Gastroesophageal sphincter (tissue), 4 donors: ENCODE results near the gene SNCG. TPM values are rescaled to one million over a fixed set of nuclear protein-coding genes. Genes with fewer than 3 reads are reported as not detected.

Experiments
- ATAC-seq: fragments of 150-250 bp; one replicate; pipeline ENCODE4 v1.9.1; 2016; ENCODE audit warnings: mild to moderate bottlenecking, moderate library complexity
- H3K27ac ChIP-seq, 4 donors: fragments of 200-600 bp; sonication (generic) in 3 of 4; 1 replicate in 3 of 4; 2 replicates in 1 of 4; pipeline ENCODE4 v1.5.1; 2016 to 2019
- H3K27me3 ChIP-seq: fragments of 200-600 bp; sonication (generic); one replicate; pipeline ENCODE4 v1.5.1; 2019
- H3K36me3 ChIP-seq, 2 donors: fragments of 200-600 bp; sonication (generic); one replicate each; pipeline ENCODE4 v1.5.1; 2019; ENCODE audit warnings: control low read depth in 1 of 2
- H3K4me1 ChIP-seq, 3 donors: fragments of 200-600 bp; sonication (generic); 1 replicate in 2 of 3; 2 replicates in 1 of 3; pipeline ENCODE4 v1.5.1; 2016 to 2019; ENCODE audit warnings: control low read depth in 2 of 3
- H3K4me3 ChIP-seq, 2 donors: fragments of 200-600 bp; sonication (generic); one replicate each; pipeline ENCODE4 v1.5.1; 2019; ENCODE audit warnings: mild to moderate bottlenecking in 1 of 2, moderate library complexity in 1 of 2
- H3K9me3 ChIP-seq, 3 donors: fragments of 200-600 bp; sonication (generic); one replicate each; pipeline ENCODE4 v1.5.1; 2017 to 2019; ENCODE audit warnings: control low read depth in 2 of 3
- EP300 ChIP-seq: sonication (generic); formaldehyde crosslinking; IDR thresholded peaks from one replicate; pipeline ENCODE4 v1.6.1; 2017; ENCODE audit warnings: antibody characterized with exemption, mild to moderate bottlenecking
- POLR2A ChIP-seq, 2 donors: fragments of 450-650 bp; IDR thresholded peaks; one replicate each; pipeline ENCODE4 v1.6.1; 2017; ENCODE audit warnings: antibody characterized with exemption in 2 of 2, mild to moderate bottlenecking in 2 of 2, moderate library complexity in 1 of 2
- POLR2AphosphoS5 ChIP-seq: sonication (generic); formaldehyde crosslinking; IDR thresholded peaks from one replicate; pipeline ENCODE4 v1.6.1; 2017; ENCODE audit warnings: antibody characterized with exemption
- WGBS, 2 donors: methylation state at CpG; one replicate each; pipeline ENCODE4 v1.1.5; 2018; ENCODE audit warnings: low coverage in 1 of 2; 5-methylcytosine and 5-hydroxymethylcytosine counted together
- total RNA-seq, 4 donors: library from RNA; depleted of rRNA; stranded (reverse); fragments of >200 nt; gene quantifications; one replicate each; pipeline ENCODE4 v1.1.0, GENCODE V29; 2016
- TF ChIP-seq, protein P1 (sequence below), 4 experiments: fragments of 200-600 bp in 2 of 4; fragments of 450-650 bp in 2 of 4; sonication (generic) in 1 of 4; IDR thresholded peaks; one replicate each; pipeline ENCODE4 v1.5.1; 2017 to 2019; ENCODE audit warnings: antibody characterized with exemption in 4 of 4, mild to moderate bottlenecking in 2 of 4, moderate library complexity in 2 of 4

SNCG gene
- total RNA-seq, 4 donors from 2014 or later, result 12.8 to 102 (median 33.7) TPM

DNA sequence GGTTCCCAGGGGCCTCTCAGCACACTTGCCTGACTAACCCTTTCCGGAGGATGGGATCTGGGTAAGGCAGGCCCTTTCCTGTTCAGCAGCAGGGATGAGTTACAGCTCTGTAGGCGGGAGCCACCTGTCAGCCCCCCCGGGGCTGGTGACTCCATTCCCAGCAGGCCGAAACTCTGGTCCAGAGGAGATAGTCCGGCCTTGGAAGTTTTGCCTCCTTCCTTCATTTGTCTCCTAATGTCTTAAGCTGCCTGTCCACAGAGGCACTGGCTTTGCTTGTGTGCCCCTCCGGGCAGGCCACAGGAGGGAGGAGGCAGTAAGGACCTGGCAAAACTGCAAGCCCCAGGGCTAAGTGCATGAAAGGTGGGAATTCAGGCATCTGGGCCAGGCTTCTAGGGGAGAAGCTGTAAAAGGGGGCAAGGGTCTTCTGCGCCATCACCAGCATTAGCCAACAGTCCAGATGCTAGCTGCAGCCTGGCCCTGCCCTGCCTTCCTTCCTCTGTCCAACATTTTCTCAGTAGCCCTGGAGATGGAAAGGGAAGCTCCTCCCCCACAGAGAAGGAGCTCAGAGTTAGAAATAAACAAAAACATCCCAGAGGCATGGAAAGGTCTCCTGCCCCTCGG is 11.1 kb downstream of the SNCG start:
- no peaks in the 10 kb centered on the region for H3K36me3 ChIP-seq
- peaks cover 0 to 82% (median 41%) of the 10 kb centered on the region in 3 donors for H3K4me1 ChIP-seq
- WGBS, 2 donors, result 8% methylated on average over 2 of the region's 8 CpGs; no CpG with 5 or more reads in 1 of the 2 donors
- no peak for TF ChIP-seq POLR2AphosphoS5
- TF ChIP-seq, protein P1, sequence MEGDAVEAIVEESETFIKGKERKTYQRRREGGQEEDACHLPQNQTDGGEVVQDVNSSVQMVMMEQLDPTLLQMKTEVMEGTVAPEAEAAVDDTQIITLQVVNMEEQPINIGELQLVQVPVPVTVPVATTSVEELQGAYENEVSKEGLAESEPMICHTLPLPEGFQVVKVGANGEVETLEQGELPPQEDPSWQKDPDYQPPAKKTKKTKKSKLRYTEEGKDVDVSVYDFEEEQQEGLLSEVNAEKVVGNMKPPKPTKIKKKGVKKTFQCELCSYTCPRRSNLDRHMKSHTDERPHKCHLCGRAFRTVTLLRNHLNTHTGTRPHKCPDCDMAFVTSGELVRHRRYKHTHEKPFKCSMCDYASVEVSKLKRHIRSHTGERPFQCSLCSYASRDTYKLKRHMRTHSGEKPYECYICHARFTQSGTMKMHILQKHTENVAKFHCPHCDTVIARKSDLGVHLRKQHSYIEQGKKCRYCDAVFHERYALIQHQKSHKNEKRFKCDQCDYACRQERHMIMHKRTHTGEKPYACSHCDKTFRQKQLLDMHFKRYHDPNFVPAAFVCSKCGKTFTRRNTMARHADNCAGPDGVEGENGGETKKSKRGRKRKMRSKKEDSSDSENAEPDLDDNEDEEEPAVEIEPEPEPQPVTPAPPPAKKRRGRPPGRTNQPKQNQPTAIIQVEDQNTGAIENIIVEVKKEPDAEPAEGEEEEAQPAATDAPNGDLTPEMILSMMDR (IDR thresholded peaks at IDR 0.05), result no peak
- no peak for TF ChIP-seq EP300
- TF ChIP-seq POLR2A (IDR thresholded peaks at IDR 0.05), result no peak
- no peaks in the 10 kb centered on the region for H3K9me3 ChIP-seq
- no peaks in the 10 kb centered on the region for H3K27me3 ChIP-seq
- no peak for ATAC-seq
- peak overlapping the region; percentile 95 to 99 (median 98) for H3K27ac ChIP-seq
- peak overlapping the region; percentile 65 to 69 for H3K4me3 ChIP-seq

DNA sequence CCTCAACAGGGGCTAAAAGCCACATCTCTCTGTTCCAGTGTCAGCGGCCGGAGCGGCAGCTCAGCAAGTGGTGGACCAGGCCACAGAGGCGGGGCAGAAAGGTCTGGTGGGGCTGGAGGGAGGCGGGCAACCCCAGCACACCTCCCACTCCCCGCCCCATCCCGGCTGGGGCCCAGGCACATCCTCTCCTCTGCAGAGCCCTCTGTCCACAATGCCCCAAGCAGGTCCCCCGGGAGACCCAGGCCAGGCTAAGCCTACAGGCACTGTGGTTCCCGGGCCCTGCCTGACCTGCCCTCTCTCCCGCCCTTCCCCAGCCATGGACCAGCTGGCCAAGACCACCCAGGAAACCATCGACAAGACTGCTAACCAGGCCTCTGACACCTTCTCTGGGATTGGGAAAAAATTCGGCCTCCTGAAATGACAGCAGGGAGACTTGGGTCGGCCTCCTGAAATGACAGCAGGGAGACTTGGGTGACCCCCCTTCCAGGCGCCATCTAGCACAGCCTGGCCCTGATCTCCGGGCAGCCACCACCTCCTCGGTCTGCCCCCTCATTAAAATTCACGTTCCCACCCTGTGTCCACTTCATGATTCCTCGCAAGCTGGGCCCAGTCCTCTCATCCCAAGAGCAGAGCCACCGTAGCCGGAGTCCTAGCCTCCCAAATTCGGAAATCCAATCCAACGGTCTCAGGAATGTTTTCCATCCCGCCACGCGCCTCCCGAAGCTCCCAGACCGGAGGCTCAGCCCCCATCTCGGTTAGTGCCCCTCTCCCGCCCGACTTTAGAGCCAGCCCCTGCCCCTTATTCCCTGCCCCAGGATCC is 12.0 kb downstream of the SNCG start:
- peak; percentile 73 for ATAC-seq
- peaks cover 0 to 74% (median 41%) of the 10 kb centered on the region in 3 donors for H3K4me1 ChIP-seq

DNA sequence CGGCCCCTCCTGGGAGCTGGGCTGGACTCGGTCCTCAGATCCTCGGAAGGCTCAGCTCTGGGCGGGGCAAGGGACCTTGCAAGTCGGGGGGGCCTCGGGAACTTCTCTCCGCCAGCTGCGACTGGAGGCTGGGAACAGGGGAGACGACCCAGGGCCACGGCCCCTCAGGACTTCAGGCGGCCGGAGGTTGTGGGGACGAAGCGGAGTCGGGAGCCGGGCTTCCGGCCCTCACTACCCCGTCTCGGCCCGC is 12.5 kb downstream of the SNCG start:
- H3K36me3 ChIP-seq, result no peaks in the 10 kb centered on the region
- peaks cover 0 to 69% (median 36%) of the 10 kb centered on the region in 3 donors for H3K4me1 ChIP-seq
- peak overlapping the region; percentile 65 to 69 for H3K4me3 ChIP-seq
- no peaks in the 10 kb centered on the region for H3K9me3 ChIP-seq
- no CpG with 5 or more reads among the region's 20 CpGs for WGBS, 2 donors
- no peaks in the 10 kb centered on the region for H3K27me3 ChIP-seq
- peak overlapping the region; percentile 95 to 99 (median 98) for H3K27ac ChIP-seq
- peak; percentile 98 for TF ChIP-seq POLR2A (IDR thresholded peaks at IDR 0.05)
- no peak for TF ChIP-seq POLR2AphosphoS5
- peak; percentile 46 for ATAC-seq

More for the DNA sequence above, 12.0 kb downstream of the SNCG start:
- Histone ChIP-seq H3K4me3 (peak overlapping the region; percentile 65 to 69), H3K36me3 (no peaks in the 10 kb centered on the region), H3K9me3 (no peaks in the 10 kb centered on the region), H3K27me3 (no peaks in the 10 kb centered on the region), H3K27ac (peak overlapping the region; percentile 95 to 99 (median 98))
- TF ChIP-seq, protein P1 (IDR thresholded peaks at IDR 0.05), result no peak
- peak; percentile 78 to 84 for TF ChIP-seq POLR2A (IDR thresholded peaks at IDR 0.05)
- peak; percentile 85 for TF ChIP-seq POLR2AphosphoS5
- WGBS, 2 donors, result 2 to 22% methylated on average over 7 to 9 of the region's 30 CpGs

DNA sequence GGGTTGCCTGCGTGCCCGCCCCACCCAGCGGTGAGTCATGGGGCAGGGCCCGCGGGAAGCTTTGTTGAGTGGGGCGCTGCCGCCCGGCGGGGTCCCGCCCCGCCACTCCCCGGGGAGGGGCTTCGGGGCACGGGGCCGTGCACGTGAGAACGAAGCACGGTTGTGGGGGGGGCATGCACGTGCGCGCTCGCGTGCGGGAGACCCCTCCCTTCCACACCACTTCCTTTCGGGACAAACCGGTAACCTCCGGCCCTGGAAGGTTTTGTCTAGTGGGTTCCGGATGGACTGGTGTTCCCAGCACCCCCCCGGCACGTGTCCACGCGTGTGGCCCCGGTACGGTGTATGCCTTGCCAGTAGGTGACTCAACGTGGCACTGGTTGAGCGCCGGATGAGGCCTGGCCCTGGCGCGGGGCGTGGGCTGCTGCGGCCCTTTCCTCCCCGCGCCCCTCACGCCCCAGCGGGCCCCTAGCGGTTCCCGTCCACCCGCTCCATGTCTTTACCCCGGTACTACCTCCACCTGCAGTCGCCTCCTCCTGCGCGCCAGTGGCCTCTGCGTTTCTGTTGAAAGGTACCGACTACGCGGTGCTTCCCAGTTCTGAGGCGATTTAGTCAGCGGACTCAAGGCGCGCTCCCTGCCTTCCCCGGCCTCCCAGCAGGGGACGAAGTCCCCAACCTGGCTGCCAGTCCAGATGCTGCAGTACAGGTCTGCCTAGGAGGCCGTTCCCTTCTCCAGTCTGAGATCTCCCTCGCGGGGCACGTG is 13.0 kb downstream of the SNCG start:
- ATAC-seq, result peak; percentile 87
- 0% methylated on average over 2 of the region's 66 CpGs; no CpG with 5 or more reads in 1 of the 2 donors for WGBS, 2 donors
- no peak for TF ChIP-seq POLR2A (IDR thresholded peaks at IDR 0.05)
- TF ChIP-seq EP300, result peak; percentile 70
- TF ChIP-seq POLR2AphosphoS5, result peak; percentile 97
- TF ChIP-seq, protein P1 (IDR thresholded peaks at IDR 0.05), result peak in 2 of 4 experiments; percentile 30 to 31
- peak overlapping the region; percentile 95 to 99 (median 98) for H3K27ac ChIP-seq
- H3K9me3 ChIP-seq, result no peaks in the 10 kb centered on the region
- H3K4me1 ChIP-seq, result peaks cover 0 to 64% (median 31%) of the 10 kb centered on the region in 3 donors
- peak overlapping the region; percentile 65 to 69 for H3K4me3 ChIP-seq
- no peaks in the 10 kb centered on the region for H3K27me3 ChIP-seq
- H3K36me3 ChIP-seq, result no peaks in the 10 kb centered on the region
